ACC112 (cell line): ENCODE results near the gene ZIC1.

ENCODE experiments used
- H2AFZ ChIP-seq: fragments of 200-600 bp; sonication (generic); one replicate; pipeline ENCODE4 v1.6.0; 2017; ENCODE audit warnings: antibody characterized with exemption, low read length; ENCODE audit not compliant: unreplicated experiment
- H3K27ac ChIP-seq: fragments of 200-600 bp; sonication (generic); 2 replicates; pipeline ENCODE4 v1.5.1; 2014; ENCODE audit warnings: low read depth, mild to moderate bottlenecking, antibody characterized with exemption, low read length, moderate library complexity
- H3K27me3 ChIP-seq: fragments of 200-600 bp; sonication (generic); 2 replicates; pipeline ENCODE4 v1.6.1; 2014; ENCODE audit warnings: mild to moderate bottlenecking, antibody characterized with exemption, low read length, moderate library complexity, mixed read lengths; ENCODE audit not compliant: insufficient read depth
- H3K36me3 ChIP-seq: fragments of 200-600 bp; sonication (generic); 2 replicates; pipeline ENCODE4 v1.6.1; 2016; ENCODE audit warnings: mild to moderate bottlenecking, antibody characterized with exemption, low read length, moderate library complexity, mixed read lengths; ENCODE audit not compliant: insufficient read depth
- H3K4me1 ChIP-seq: fragments of 200-600 bp; sonication (generic); one replicate; pipeline ENCODE4 v1.6.1; 2016; ENCODE audit warnings: low read length, mixed read lengths; ENCODE audit not compliant: insufficient read depth, unreplicated experiment, control insufficient read depth
- H3K4me3 ChIP-seq: fragments of 200-600 bp; sonication (generic); 2 replicates; pipeline ENCODE4 v1.5.1; 2014; ENCODE audit warnings: mild to moderate bottlenecking, low read depth, low read length
- H3K79me2 ChIP-seq: fragments of 200-600 bp; sonication (generic); one replicate; pipeline ENCODE4 v1.6.0; 2016; ENCODE audit warnings: low read length; ENCODE audit not compliant: control insufficient read depth, unreplicated experiment, insufficient read depth

The ZIC1 gene

DNA sequence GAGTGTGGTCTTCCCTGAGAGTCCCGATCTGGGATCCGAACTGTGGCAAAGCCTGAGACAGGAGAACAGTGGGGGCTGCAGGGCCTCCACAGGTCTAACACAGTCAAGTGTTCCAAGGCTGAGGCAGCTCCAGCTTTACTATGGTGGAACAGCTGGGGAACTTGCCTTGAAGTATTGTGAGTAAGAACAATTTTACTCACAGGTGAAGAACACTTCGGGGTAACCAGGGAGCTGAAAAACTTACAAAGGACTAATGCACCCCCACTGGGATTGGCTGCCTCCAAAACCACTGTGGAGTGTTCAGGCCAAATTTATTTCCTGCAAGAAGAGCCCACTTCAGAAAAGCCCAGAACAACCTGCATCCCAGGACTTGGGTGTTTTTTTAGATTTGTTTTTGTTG is 28.2 kb upstream of the ZIC1 start:
- Histone ChIP-seq H3K27ac (no peak overlapping the region), H3K79me2 (no peaks in the 10 kb centered on the region), H3K4me3 (no peak overlapping the region), H2AFZ (no peak overlapping the region), H3K4me1 (no peaks in the 10 kb centered on the region), H3K27me3 (peaks cover 100% of the 10 kb centered on the region), H3K36me3 (no peaks in the 10 kb centered on the region)

DNA sequence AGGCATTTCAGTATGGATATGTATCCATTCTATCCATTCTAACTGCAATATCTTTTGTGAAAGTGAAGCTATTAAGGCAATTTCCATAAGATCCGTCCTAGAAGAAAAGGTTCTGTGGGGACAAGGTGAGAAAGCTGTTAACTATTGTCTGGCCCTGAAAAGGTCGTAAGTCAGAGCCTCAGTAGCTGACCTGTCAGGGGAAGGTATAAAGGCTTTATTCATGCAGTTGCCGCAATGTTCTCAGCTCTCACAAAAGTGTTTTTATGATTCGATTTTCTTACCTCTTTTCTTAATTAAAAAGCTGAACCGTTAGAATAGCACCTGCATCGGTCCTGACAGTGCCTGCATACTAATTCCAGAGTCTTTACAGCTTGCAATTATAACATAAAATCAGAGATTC is 27.6 kb upstream of the ZIC1 start:
- no peak overlapping the region for H3K4me3 ChIP-seq
- H2AFZ ChIP-seq: no peak overlapping the region
- no peak overlapping the region for H3K27ac ChIP-seq
- H3K4me1 ChIP-seq: no peaks in the 10 kb centered on the region
- no peaks in the 10 kb centered on the region for H3K79me2 ChIP-seq
- H3K36me3 ChIP-seq: no peaks in the 10 kb centered on the region
- peaks cover 100% of the 10 kb centered on the region for H3K27me3 ChIP-seq

DNA sequence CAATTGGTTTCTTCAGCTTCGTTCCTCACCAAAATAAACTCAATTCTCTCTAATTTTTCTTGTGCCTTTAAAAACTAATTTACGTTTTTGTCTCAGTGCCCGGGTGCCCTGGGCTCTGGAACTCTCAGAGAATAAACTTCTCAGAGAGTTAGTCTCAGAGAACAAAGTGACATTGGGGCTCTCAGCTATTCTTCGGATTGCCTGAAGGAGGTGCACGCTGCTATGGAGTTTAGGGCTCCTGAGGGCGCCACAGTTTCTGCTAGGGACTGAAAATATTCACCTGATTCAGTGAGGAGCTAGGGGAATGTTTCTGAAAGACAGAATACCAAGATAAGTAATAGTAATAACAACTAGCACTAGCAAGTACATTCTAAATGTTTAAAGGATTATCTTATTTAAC is 25.5 kb upstream of the ZIC1 start:
- Histone ChIP-seq H3K4me1 (no peaks in the 10 kb centered on the region), H3K36me3 (no peaks in the 10 kb centered on the region), H3K27me3 (peaks cover 100% of the 10 kb centered on the region), H3K4me3 (no peak overlapping the region), H2AFZ (no peak overlapping the region), H3K79me2 (no peaks in the 10 kb centered on the region), H3K27ac (no peak overlapping the region)

DNA sequence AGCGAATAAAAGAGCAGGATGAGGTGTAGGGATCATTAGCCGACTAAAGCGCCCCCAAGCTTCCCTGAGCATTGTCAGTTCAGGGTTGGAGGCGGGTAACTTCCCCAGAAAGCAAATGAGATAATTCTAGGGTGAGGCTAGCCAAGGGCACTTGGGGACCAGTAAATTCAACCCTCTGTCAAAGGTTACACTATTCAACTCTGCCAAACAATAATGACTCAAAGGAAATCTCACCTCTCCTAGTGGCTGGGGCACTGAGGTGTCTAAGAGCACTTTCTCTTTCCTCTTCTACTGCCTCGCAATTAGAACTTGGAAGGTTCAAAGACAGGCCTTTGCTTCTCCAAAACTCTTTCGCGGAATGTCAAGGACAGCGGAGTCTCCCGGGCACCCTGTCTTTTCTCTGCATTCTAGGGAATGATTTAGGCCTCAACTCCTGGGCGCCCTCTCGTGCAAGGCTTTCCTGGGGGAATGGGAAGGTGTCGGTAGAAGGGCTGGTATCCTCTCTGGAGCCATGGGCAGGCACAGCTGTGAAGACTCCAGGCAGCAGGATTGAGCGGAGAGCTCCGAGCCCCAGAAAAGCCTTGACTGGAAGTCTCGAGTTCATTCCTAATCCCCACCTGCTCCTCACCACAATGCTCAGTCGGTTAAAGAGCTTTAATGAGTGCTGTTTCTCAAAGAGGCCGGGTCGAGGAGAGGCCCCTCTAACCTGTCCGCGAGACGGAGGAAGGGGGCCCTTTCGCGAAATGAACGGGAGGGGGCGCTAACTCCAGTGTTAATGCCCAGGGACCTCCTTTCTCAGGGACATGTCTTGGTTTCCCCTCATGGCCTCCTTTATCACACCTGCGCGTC is 24.7 kb upstream of the ZIC1 start:
- no peak overlapping the region for H3K4me3 ChIP-seq
- peaks cover 100% of the 10 kb centered on the region for H3K27me3 ChIP-seq
- no peaks in the 10 kb centered on the region for H3K79me2 ChIP-seq
- H3K36me3 ChIP-seq: no peaks in the 10 kb centered on the region
- H3K27ac ChIP-seq: no peak overlapping the region
- H2AFZ ChIP-seq: no peak overlapping the region
- H3K4me1 ChIP-seq: no peaks in the 10 kb centered on the region

DNA sequence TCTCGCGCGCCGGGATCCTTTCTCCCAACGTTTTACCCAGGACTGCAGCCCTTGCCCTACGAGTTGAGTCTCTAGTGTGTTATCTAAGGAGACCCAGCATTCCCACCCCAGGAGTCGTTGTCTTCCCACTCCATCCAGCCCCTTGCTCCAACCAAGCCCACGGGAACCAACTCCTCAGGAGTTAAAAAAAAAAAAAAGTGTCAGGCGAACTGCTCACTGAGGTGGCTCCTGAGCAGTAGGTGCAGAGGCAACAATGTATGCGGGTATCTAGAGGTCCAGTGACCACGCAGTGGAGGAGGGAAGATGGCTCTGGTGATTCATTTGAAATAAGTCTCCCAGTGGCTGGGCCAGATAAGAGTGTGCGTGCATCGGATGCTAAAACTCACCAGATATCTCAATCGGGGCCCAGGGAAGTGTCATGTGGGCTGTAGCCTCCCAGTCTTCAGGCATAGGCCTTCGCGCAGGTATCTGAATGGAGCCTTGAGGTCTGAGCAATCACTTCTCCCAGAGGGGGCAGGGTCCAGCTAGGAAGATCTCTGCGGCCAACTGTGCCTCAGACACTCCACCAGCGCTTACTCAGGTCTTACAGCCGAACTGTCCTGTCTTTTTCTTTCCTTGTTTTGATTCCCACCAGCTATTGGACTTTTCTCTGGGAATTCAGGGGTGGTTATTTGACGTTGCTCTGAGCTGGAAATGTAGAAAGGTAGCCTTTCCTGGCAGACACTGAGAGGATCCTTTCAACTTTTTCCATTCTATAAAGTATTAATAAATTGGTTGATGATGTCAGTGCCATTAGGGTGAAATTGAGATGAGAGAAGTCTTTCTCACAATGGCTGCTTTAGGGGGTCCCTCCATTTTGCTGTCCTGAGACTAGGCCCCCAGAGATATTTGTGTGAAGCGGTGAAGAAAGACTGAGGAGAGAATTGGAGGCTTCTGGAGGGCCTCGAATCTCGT is 23.8 kb upstream of the ZIC1 start:
- Histone ChIP-seq H3K36me3 (no peaks in the 10 kb centered on the region), H3K79me2 (no peaks in the 10 kb centered on the region), H2AFZ (no peak overlapping the region), H3K27ac (no peak overlapping the region), H3K4me3 (no peak overlapping the region), H3K27me3 (peaks cover 100% of the 10 kb centered on the region), H3K4me1 (no peaks in the 10 kb centered on the region)

DNA sequence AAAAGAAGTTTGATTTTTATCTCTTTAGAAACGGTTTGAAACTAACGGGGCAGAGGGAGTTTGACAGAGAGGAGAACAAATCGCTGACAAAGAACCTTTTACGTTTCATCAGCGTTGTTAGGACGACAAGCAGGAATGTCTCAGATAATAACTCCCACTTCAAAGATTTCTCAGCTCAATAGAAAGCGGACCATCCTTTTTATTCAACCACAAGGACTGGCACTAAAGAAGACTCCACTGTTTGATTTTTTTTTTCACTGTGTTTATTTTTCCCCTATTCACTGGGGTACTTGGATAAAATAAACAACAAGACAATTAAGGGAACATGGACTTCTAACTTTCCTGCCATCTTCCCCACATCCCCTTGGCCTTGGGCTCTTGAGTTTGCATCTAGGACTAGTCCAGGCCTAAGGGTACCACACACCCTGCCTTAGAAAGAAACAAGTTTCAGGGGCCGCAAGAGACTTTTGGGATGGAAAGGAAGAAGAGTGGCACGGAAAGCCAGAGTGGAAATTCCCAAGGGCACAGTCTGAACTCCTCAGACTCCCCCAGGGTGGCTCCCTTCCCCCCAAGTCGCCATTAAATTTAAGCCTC is 21.8 kb upstream of the ZIC1 start:
- Histone ChIP-seq H3K36me3 (no peaks in the 10 kb centered on the region), H3K4me1 (no peaks in the 10 kb centered on the region), H3K4me3 (no peak overlapping the region), H2AFZ (no peak overlapping the region), H3K79me2 (no peaks in the 10 kb centered on the region), H3K27me3 (peaks cover 99% of the 10 kb centered on the region), H3K27ac (no peak overlapping the region)

DNA sequence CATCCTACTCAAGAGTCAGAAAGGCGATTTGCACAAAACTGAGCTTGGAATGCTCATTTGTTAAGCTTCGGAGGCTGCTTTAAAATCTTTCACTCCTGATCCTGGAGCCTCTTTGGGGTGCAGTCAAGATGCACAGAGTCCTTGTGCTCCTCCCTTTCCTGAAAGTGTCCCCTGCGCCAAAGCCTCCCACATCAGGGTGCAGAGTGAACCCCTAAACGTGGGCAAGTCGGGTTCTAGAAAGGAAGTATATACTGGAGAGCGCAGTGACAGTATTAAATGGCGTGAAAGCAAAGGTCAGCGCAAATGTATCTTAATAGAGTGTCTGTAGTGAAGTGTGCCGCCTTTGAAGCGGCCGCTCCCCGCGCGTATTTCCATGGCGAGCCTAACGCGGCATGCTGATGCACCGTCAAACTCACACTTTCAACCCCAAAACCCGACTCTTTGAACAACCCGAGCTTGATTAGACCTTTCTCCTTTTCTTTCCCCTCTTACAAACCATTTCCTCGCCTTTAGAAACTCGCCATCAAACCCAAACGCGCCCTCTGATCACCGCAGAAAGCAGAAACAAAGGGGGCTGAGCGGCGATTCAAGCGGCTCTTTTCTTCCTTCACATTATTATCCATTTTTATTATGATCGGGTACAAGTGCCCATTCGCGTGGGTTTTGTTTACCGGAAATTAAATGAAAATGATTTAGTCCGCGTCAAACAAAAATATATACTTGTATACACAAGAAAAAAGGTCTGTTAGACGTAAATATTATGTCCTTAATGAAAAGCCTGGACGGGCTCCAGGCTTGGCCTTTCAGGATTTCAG is 21.1 kb upstream of the ZIC1 start:
- Histone ChIP-seq H3K79me2 (no peaks in the 10 kb centered on the region), H3K27me3 (peaks cover 99% of the 10 kb centered on the region), H2AFZ (no peak overlapping the region), H3K4me3 (no peak overlapping the region), H3K27ac (no peak overlapping the region), H3K4me1 (no peaks in the 10 kb centered on the region), H3K36me3 (no peaks in the 10 kb centered on the region)

DNA sequence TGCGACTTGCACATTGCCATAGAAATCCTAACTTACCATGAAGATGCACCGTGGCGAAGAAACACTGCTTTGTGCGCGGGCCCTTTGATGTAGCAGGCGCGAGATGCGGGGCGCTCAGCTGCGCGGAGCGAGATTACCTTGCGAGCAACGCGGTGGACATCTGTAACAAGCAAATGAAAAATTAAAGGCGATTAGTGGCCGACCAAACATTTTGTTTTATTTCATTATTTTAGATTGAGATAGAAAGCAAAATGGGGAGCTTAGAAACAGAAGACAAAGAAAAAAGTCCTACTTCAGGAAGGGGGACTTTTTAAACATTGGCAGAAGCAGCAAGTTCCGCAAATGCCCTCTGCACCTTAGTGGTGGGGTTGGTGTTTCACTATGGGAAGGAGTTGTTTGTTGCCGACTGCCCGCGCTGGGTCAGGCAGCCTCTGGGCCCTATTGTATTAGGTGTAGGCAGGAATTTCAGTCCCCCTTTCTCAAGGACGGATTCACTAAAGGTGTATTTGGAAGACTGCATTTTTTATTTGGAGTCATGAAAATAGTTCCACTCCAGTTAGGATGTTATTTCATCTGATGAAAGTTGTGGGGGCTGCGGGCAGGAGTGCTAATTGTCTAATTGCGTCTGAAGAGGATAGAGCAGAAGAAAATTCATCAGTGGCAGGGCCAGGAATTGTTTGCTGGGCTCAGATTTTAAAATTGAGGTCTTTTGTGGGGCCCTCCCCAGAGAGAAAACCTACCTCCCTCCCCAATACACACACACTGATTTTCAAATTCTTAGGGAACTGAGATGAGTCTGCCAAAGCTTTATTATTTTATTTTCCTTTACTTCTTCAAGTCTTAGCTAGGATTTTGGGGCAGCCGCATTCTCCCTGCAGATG is 20.2 kb upstream of the ZIC1 start:
- Histone ChIP-seq H3K4me3 (no peak overlapping the region), H3K36me3 (no peaks in the 10 kb centered on the region), H3K79me2 (no peaks in the 10 kb centered on the region), H3K27me3 (peaks cover 99% of the 10 kb centered on the region), H3K27ac (no peak overlapping the region), H3K4me1 (no peaks in the 10 kb centered on the region), H2AFZ (no peak overlapping the region)

DNA sequence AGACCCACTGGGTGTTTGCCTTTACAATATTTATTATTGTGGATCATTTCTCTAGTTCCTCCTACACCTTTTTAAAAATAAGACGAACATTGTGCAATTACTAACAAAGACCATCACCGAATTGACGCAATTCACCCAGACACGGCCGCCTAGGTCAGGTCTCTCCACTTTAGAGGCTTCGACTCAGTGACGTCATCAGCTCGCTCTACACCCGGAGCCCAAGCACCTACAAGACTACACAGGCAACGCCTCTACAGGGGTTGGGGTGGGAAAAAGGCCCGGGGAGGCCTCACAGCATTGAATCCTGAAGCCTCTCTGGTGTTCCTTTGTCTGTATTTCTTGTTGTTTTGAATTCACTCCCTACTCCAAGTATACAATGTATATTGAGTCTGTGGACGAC is 19.4 kb upstream of the ZIC1 start:
- peaks cover 99% of the 10 kb centered on the region for H3K27me3 ChIP-seq
- H3K4me1 ChIP-seq: no peaks in the 10 kb centered on the region
- H2AFZ ChIP-seq: no peak overlapping the region
- no peaks in the 10 kb centered on the region for H3K36me3 ChIP-seq
- no peak overlapping the region for H3K4me3 ChIP-seq
- no peak overlapping the region for H3K27ac ChIP-seq
- H3K79me2 ChIP-seq: no peaks in the 10 kb centered on the region
